ENCODE results near the gene THAP10.
A peak's percentile ranks its signal among the peaks of the same experiment; 100 is the strongest.
"Not testable (repeated sequence)": the region's sequence is repeated elsewhere in the genome, so short reads cannot be mapped to it uniquely, and the experiment has no call there.

The THAP10 gene

GRCh38 chr15:70892002-70892911 lies at the start of gene THAP10, which contains the start of gene LRRC49:
THAP10 (minus strand) TSS chr15:70892433; CDS start chr15:70892272, 161 bp downstream.
LRRC49 (plus strand) TSS chr15:70892826; CDS start chr15:70892895, 69 bp downstream.
- DNase-seq = peak; percentile 51

GRCh38 chr15:70936326-70936725 lies 44.1 kb upstream of the THAP10 start:
- DNase-seq = no peak

- no peak for DNase-seq
Measured at GRCh38 chr15:70935631-70936030, 43.4 kb upstream of the THAP10 start.

- no peak for DNase-seq
Measured at GRCh38 chr15:70933411-70933810, 41.2 kb upstream of the THAP10 start.

GRCh38 chr15:70932397-70932796 lies 40.2 kb upstream of the THAP10 start:
- no peak for DNase-seq

GRCh38 chr15:70931821-70932220 lies 39.6 kb upstream of the THAP10 start:
- DNase-seq = no peak

GRCh38 chr15:70926914-70927313 lies 34.7 kb upstream of the THAP10 start:
- not testable (repeated sequence) for DNase-seq

GRCh38 chr15:70923311-70924080 lies 31.3 kb upstream of the THAP10 start:
- DNase-seq = no peak

GRCh38 chr15:70922119-70922518 lies 29.9 kb upstream of the THAP10 start:
- DNase-seq = no peak

- no peak for DNase-seq
Measured at GRCh38 chr15:70920981-70921696, 28.9 kb upstream of the THAP10 start.

GRCh38 chr15:70917955-70918354 lies 25.7 kb upstream of the THAP10 start:
- DNase-seq = no peak

GRCh38 chr15:70916531-70916930 lies 24.3 kb upstream of the THAP10 start:
- DNase-seq = no peak

GRCh38 chr15:70912187-70912586 lies 20.0 kb upstream of the THAP10 start:
- DNase-seq = no peak

GRCh38 chr15:70910958-70911357 lies 18.7 kb upstream of the THAP10 start:
- no peak for DNase-seq

- DNase-seq = no peak
Measured at GRCh38 chr15:70907784-70908471, 15.7 kb upstream of the THAP10 start.

GRCh38 chr15:70906842-70907241 lies 14.6 kb upstream of the THAP10 start:
- no peak for DNase-seq

GRCh38 chr15:70902107-70902506 lies 9.9 kb upstream of the THAP10 start:
- DNase-seq = no peak

GRCh38 chr15:70892912-70893560 lies 803 bp upstream of the THAP10 start:
- DNase-seq = no peak

- DNase-seq = no peak
Measured at GRCh38 chr15:70882361-70882760, 9.9 kb downstream of the THAP10 start.

GRCh38 chr15:70880781-70881180 lies 11.5 kb downstream of the THAP10 start:
- no peak for DNase-seq

- no peak for DNase-seq
Measured at GRCh38 chr15:70879401-70879800, 12.8 kb downstream of the THAP10 start.

GRCh38 chr15:70876683-70877082 lies 15.6 kb downstream of the THAP10 start:
- no peak for DNase-seq
